NCI-H748 treated with DMSO at 0.1 percent for 48 hours (cell line): ENCODE results near the gene P2RX7.

Source experiments
- DNase-seq: peaks from one replicate; lab custom pipeline; 2025; lab: John Stamatoyannopoulos, UW

The P2RX7 gene

GRCh38 chr12:121110211-121110940, 22.3 kb upstream of the P2RX7 start:
- DNase-seq = peak; percentile 49

DNA sequence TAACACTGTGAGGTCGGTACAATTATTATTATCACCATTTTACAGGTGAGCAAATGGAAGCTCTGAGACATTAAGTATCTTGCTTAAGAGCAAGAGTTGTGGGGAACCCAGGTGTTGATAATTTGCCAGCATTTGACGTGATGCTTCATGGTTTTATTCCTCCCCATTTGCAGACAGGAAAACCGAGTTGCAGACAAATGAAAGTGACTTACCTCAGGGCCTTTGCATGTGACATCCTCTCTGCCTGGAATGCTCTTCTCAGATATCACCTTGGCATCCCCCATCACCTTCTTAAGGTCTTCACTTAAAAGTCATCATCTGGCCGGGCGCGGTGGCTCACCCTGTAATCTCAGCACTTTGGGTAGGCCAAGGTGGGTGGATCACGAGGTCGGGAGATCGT, 21.0 kb upstream of the P2RX7 start:
- DNase-seq = no peak

GRCh38 chr12:121112496-121112895, 20.2 kb upstream of the P2RX7 start:
- no peak for DNase-seq

DNA sequence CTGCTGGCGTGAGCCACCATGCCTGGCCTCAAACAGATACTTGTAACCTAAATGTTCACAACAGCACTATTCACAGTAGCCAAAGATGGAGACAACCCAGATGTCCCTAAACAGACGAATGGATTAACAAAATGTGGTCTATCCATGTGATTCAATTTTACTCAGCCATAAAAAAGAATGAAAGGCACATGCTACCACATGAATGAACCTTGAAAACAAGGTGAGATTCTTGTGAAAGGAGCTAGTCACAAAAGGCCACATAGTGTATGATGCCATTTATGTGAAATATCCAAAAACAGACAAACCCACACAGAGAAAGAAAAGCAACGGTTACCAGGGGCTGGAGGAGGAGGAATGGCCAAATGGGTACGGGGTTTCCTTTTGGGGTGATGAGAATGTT, 19.6 kb upstream of the P2RX7 start:
- no peak for DNase-seq

GRCh38 chr12:121114019-121114639, 18.5 kb upstream of the P2RX7 start:
- DNase-seq = no peak

- no peak for DNase-seq
Observed at GRCh38 chr12:121114806-121115205, 17.9 kb upstream of the P2RX7 start.

DNA sequence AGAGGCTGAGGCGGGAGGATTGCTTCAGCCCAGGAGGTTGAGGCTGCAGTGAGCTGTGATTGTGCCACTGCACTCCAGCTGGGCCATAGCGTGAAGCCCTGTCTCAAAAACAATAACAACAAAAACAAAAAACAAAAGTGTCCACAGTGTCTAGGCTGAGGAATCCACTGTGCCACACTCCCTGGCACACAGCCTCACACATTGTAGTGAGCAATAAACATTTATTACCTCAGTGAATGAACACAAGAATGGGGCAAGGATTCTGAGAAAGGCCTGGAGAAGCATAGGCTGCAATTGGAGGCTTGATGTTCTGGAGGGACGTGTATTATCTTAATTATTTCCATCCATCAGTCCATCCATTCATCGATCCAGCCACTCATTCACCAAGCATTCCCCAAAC, 17.1 kb upstream of the P2RX7 start:
- no peak for DNase-seq

DNA sequence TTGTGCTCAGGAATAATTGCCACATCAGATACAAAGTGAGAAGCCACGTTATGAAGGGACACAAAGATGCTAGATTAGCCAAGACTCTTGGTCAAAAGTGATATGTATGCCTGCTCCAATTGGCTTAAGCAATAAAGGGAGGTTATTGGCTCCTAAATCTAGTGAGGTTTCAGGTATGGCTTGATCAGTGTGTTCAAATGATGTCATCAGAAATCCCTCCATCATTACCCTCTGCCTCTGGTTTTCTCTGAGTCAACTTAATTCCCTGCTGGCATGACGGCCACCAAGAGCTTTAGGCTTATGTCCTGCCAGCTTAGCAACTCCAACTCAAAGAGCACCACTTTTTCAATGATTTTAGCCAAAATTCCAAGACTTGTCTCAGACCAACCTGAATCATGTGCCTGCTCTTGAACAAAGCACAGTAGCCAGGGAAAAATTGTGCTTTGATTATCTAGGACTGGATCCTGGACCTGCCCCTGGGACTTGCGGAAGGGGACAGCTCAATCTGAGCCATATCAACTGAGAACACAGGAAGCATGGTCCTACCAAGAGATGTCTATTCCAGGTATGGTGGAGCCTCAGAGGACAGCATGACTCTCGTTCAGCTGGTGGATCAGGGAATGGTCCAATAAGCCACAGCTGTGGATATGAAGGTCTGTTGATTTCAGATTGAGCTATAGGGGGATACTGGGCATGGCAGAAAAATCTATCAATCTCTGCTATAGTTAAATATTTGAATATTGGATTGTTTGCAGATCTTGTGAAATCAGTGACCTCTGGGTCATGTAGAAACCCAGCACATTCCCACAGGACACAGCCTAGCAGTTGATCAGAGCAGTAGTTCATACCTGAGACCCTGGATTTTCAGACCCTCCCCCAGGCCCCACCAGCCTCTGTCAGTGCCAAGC, 16.1 kb upstream of the P2RX7 start:
- DNase-seq = no peak

GRCh38 chr12:121117226-121117777, 15.4 kb upstream of the P2RX7 start:
- no peak for DNase-seq

DNA sequence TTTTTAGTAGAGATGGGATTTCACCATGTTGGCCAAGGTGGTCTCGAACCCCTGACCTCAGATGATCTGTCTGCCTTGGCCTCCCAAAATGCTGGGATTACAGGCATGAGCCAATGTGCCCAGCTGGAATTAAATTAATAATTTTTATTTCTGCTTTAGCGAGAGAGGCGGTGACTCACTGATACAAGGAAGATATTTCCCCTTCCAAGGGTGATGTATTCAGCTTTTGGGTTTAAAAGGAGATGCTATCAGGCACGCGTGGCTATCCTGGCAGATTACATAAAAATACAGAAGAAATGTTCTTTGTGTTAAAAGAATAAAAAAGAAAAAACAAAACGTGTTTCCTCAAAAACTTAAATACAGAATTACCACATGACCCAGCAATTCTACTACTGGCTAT, 12.4 kb upstream of the P2RX7 start:
- DNase-seq = no peak

DNA sequence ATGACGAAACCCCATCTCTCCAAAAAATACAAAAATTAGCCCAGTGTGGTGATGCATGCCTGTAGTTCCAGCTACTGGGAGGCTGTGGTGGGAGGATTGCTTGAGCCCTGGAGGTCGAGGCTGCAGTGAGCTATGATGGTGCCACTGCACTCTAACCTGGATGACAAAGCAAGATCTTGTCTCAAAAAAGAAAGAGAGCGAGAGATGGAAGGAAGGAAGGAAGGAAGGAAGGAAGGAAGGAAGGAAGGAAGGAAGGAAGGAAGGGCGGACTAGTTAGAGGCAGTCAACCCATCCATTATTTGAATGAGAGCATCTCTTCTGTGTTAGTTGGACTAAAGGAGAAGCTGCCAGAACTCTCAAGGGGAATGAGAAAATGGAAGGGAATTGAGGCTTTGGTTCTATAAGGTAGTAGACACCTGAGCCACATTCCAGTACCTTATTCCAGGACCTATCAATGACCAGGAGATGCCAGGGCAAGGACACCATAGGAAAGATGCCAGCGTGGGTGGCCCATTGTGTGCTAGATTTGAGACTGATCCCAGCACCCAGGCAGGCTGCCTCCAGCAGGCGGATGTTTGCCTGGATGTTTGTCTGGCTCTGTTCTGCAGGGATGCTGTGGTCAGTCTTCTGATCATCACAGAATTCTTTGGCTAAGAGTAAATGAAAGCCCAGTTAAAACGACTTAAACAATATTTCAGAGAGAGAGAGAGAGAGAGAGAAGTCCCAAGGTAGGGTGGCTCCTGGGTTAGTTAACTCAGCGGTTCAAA, 11.5 kb upstream of the P2RX7 start:
- DNase-seq = no peak

GRCh38 chr12:121121805-121122204, 10.9 kb upstream of the P2RX7 start:
- DNase-seq = no peak

DNA sequence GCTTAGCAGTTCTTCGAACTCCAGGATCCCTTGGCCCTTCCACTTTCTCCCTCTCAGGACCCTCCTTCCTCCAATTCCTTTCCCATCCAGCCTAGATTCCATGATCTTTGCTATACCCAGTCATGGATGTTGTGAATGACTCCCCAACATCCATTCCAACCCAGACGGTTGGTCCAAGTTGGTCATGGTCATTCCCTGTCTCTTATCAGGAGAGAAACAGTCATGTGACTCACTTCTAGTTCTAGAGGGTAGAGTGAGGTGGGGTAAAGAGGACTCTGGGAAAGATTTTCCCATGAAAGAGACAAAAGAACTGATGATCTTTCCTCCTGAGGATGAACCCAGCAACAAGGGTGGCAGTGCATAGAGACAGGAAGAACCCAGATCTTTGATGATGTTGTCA, 9.2 kb upstream of the P2RX7 start:
- DNase-seq = no peak

DNA sequence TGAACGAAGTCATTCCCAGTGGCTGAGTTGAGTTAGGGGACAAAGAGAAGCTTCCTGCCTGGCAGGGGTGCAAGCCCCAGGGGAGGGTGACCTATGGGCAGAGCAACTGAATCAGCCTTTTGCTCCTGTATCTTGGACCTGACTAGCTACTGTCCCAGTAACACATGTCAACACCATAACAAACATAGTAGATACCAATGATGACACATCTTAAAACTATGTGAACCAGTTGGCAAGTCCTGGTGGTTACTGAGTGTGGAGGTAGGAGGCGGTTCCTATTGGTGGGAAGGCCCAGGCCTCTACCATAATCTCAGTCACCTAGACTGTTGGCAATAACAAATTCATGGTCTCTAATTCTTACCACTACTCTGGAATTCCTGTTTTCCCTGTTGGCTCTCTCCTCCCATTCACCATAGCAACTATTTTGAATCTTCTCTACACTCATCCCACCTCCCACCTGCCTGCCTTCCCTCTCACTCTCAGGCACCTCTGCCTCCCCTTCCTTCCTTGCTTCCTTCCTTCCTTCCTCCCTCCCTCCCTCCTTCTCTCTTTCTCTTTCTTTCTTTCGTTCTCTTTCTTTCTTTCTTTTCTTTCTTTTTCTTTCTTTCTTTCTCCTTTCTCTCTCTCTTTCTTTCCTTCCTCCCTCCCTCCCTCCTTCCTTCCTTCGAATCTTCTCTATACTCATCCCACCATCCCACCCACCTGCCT, 8.1 kb upstream of the P2RX7 start:
- no peak for DNase-seq

- DNase-seq = no peak
Observed at GRCh38 chr12:121127501-121127900, 5.2 kb upstream of the P2RX7 start.

GRCh38 chr12:121128908-121129810, 3.5 kb upstream of the P2RX7 start:
- no peak for DNase-seq

- DNase-seq = no peak
Observed at GRCh38 chr12:121129811-121130147, 2.9 kb upstream of the P2RX7 start.

GRCh38 chr12:121130866-121131373, 1.8 kb upstream of the P2RX7 start:
- no peak for DNase-seq

DNA sequence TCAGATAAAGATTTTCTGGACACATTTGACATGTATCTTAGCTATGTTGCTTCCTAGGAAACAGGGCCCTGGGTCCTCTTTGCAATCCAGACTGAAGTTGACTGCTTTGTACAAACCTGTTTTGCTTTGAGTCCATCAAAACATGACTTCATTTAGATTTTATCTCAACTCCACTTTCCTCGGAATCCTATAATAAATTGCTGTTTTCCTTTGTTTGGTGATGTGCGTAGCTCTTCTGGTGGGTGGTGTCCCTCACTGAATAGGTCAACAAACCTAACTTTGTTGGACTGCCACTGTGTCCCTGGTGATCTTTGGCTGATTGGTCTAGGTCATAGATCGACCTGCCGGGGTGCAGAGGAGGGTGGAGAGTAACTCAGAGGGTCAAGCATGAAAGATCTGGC, 735 bp upstream of the P2RX7 start:
- DNase-seq = no peak

DNA sequence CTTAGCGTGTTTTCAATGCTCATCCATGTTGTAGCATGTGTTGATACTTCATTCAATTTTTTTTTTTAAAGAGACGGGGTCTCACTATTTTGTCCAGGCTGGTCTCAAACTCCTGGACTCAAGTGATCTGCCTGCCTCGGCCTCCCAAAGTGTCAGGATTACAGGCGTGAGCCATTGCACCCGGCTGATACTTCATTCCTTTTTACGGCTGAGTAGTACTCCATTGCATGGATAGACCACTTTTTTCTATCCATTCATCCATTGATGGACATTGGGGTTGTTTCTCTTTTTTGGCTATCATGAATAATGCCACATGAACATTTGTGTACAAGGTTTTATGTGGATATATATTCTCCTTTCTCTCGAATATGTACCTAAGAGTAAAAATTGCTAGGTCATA, 1.2 kb downstream of the P2RX7 start:
- no peak for DNase-seq
